HG03439 (cell line): ENCODE data around the gene LEP.

Experiments used
- ATAC-seq: cut with Tn5 transposase; IDR thresholded peaks from one replicate; pipeline ENCODE4 v1.9.1; 2021; ENCODE audit warnings: mild to moderate bottlenecking, moderate library complexity; ENCODE audit not compliant: unreplicated experiment

Gene LEP

DNA sequence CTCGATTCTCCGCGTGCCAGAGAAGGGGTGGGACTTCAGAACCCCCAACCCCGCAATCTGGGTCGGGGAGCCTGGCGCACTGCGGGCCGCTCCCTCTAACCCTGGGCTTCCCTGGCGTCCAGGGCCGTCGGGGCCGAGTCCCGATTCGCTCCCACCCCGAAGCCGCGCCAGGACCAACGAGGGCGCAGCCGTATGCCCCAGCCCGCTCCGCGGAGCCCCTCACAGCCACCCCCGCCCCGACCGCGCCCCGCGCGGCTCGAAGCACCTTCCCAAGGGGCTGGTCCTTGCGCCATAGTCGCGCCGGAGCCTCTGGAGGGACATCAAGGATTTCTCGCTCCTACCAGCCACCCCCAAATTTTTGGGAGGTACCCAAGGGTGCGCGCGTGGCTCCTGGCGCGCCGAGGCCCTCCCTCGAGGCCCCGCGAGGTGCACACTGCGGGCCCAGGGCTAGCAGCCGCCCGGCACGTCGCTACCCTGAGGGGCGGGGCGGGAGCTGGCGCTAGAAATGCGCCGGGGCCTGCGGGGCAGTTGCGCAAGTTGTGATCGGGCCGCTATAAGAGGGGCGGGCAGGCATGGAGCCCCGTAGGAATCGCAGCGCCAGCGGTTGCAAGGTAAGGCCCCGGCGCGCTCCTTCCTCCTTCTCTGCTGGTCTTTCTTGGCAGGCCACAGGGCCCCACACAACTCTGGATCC lies at the start of gene LEP:
TSS of gene LEP (plus strand) at position 583 of the 691 bp plus-strand sequence. CDS start 10,741 bp downstream, outside the sequence.
- ATAC-seq: no peak

DNA sequence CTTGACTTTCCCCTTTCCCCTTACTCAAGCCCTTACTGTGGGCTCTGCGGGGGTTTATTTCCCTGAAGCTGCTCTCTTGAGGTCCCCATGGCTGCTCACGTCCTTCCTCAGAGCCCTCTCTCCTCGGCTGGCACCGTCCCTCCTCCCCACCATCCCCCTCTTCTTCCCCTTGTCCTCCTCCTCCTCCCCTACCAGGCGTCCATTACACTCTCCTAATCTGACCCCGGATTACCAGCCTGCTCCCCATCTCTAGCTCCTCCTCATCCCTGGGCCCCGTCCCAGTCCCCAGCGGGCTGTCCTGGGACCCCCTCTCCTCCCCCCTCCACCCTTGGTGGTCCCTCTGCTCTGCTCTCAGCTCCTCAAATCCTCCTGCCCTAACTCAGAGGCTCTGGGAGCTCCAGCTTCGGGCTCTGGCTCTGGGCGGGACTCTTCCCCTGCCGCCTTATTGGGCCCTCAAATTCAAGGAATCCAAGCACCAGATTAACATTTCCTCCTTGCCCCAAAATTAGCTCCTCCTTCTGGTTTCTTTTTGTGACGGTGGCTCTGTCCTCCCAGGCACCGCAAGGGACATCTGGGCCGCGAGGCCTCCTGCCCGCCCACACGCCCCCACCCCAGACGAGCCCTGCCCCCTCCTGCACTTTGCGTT lies 48.5 kb upstream of the LEP start:
- no peak for ATAC-seq

- no peak for ATAC-seq
These were observed 46.4 kb upstream of the LEP start for GRCh38 chr7:128194533-128195282.

GRCh38 chr7:128197589-128197988 lies 43.5 kb upstream of the LEP start:
- ATAC-seq: no peak

- no peak for ATAC-seq
These were observed 43.0 kb upstream of the LEP start for GRCh38 chr7:128197989-128198580.

GRCh38 chr7:128200376-128200775 lies 40.7 kb upstream of the LEP start:
- no peak for ATAC-seq

GRCh38 chr7:128201067-128201689 lies 39.9 kb upstream of the LEP start:
- no peak for ATAC-seq

GRCh38 chr7:128201690-128202085 lies 39.4 kb upstream of the LEP start:
- ATAC-seq: no peak

- no peak for ATAC-seq
These were observed 38.7 kb upstream of the LEP start for GRCh38 chr7:128202287-128202957.

DNA sequence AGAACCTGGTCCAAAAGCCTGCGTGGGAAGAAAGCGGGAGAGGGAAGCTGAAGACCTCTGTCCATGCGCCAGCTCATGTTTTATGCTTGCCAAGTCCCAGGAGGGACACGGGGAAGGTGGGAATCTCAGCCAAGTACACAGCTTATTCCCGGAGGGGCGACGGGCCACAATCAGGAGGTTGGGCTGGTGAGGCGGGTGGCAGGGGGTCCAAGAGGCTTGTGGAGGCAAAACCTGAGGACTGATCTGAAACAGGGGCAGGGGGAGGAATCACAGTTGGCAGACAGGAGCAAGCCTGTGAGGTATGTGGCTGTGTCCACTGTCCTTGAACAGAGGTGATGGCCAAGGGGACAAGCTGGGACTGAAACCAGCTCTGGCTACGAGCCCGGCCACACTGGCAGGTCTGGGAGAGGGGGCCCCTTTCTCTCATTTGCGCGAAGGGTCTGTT lies 38.0 kb upstream of the LEP start:
- ATAC-seq: no peak

GRCh38 chr7:128203710-128204214 lies 37.3 kb upstream of the LEP start:
- no peak for ATAC-seq

DNA sequence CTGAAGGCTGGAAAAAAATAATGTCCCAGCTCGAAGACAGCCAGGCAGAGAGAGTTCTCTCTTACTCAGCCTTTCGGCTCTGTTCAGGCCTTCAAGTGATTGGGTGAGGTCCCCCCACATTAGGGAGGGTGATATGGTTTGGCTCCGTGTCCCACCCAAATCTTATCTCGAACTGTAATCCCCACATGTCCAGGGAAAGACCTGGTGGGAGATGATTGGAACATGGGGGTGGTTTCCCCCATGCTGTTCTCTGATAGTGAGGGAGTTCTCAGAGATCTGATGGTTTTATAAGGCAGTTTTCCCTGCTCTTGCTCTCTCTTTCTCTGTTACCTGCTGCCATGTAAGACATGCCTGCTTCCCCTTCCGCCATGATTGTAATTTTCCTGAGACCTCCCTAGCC lies 36.6 kb upstream of the LEP start:
- ATAC-seq: no peak

- no peak for ATAC-seq
These were observed 36.0 kb upstream of the LEP start for GRCh38 chr7:128205068-128205467.

GRCh38 chr7:128206017-128206746 lies 34.9 kb upstream of the LEP start:
- no peak for ATAC-seq

DNA sequence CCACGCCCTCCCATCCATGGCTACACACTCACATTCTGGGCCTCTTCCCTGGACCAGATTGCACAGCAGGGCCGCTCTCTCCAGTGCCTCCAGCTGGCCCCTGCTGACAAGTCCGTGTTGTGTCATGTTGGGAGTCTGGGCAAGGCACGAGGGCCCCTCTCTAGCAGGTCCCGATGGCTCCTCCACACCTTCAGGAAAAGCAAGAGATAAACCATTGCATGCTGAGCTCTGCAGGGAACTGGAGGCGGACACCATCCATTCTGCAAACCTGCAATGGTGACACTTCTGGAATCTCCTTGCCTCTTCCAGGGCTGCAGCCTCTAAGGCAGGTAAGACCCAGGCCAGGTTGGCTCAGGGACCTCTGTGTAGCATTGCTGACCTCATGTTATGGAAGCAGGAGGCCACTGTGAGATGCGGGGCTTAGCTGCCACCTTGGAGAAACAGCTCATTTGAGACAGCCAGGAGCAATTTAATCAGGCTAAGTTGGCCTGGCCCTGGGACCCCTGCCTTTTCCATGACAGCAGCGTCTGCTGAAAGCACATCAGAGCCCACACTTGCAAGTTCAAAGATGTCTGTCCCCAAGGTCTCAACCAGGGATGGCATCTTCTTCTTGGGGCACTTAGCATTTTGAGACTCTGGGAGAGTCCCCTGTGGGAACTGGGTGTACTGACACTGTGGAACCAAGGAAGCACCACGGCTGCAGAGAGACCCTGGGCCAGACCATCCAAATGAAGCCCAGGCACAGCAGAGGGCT lies 34.2 kb upstream of the LEP start:
- ATAC-seq: no peak

DNA sequence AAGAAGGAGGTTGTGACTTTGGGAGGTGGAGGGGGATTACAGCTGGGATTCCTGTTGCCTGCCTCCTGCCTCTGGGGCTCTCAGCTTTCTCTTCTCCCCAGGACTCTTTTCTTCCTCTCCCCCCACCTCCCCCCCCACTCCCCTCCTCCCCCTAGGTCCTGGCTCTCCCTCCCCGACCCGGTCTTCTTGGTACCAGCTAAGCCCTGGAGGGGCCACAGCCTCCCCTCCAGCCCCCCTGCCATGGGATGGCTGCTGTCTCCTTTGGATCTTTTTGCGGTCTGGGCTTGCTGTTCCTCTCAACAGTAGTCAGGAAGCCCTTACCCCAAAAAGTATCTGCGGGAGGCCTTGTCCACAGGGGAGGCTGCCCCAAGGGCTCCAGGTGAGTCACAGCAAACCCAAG lies 33.5 kb upstream of the LEP start:
- ATAC-seq: no peak

DNA sequence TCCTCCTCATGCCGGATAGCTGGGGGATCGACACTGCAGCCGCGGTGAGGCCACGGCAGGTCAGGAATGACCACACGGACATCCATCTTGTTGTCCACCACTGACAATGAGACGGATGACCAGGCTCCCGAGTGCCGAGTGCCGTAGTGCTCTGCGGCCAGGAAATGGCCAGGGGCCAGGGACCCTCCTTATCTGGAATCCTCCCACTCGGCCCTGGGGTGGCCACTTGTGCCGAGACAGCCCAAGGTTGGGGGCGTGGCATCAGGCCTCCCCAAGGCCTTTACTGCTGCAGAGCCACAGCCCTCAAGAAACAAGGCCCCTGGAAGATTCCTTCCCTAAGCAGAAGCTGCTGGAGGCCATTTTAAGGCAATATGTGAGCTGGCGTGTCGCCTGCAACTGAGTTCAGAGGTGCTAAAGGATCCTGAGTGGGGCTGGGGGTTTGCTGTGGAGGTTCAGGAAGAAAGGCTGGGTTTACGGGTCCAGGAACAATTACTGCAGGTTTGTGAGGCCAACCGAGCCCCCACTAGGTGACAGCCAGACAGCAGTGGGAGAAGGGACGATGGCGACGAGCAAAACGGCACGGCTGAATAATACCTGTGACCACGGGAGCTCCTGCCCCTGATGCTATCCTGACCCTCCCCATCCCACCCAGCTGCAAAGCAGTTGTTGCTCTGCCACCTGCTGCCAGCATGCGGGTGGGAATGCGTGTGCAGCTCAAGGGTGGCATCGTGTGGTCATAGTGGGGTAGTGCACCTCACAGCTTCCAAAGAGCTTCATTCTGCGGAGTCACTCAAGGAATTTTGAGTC lies 31.6 kb upstream of the LEP start:
- peak; percentile 73 for ATAC-seq

- ATAC-seq: no peak
These were observed 31.1 kb upstream of the LEP start for GRCh38 chr7:128210036-128210347.
